PC-3 (cell line): ENCODE data around the gene GPN1. TPM values are rescaled to one million over a fixed set of nuclear protein-coding genes. Genes with fewer than 3 reads are reported as not detected.

Experiments
- ATAC-seq: fragments of 200-7000 bp; cut with Tn5 transposase; 2 replicates; pipeline ENCODE4 v1.9.1; 2020; ENCODE audit warnings: mild to moderate bottlenecking, moderate library complexity
- BruUV-seq: library from RNA; stranded (reverse); fragments of 400-500 nt; replicated peaks from 2 replicates; lab custom pipeline; 2021; lab: Mats Ljungman, UMichigan
- CTCF ChIA-PET: fragments of 300-600 bp; sonication (Branson Sonifier 250); formaldehyde crosslinking; loops from one replicate; lab custom pipeline; 2022; ENCODE audit warnings: antibody characterized with exemption; lab: Charles Lee
- POLR2A ChIA-PET: fragments of 300-600 bp; sonication (Branson Sonifier 250); formaldehyde crosslinking; loops from one replicate; lab custom pipeline; 2022; ENCODE audit warnings: antibody characterized with exemption; ENCODE audit not compliant: unreplicated experiment; lab: Charles Lee
- DNase-seq: peaks from one replicate; pipeline ENCODE4 v3.0.0-alpha.2; 2015
- H2AFZ ChIP-seq: fragments of 300-600 bp; sonication (generic); 2 replicates; pipeline ENCODE4 v1.6.0; 2016; ENCODE audit warnings: antibody characterized with exemption, low read length
- H3F3A ChIP-seq: fragments of 300-600 bp; sonication (generic); one replicate; pipeline ENCODE4 v1.6.0; 2017; ENCODE audit warnings: antibody characterized with exemption, low read length, control low read depth, mild to moderate bottlenecking; ENCODE audit not compliant: unreplicated experiment
- H3K27ac ChIP-seq: fragments of 300-600 bp; sonication (generic); 2 replicates; pipeline ENCODE4 v1.5.1; 2016; ENCODE audit warnings: mild to moderate bottlenecking, low read length
- H3K27me3 ChIP-seq: fragments of 300-600 bp; sonication (generic); 2 replicates; pipeline ENCODE4 v1.6.1; 2016; ENCODE audit warnings: low read length, mixed read lengths
- H3K36me3 ChIP-seq: fragments of 300-600 bp; sonication (generic); 2 replicates; pipeline ENCODE4 v1.6.1; 2016; ENCODE audit warnings: low read depth, mixed run types, low read length, mixed read lengths
- H3K4me1 ChIP-seq: fragments of 300-600 bp; sonication (generic); 2 replicates; pipeline ENCODE4 v1.5.1; 2016; ENCODE audit warnings: low read length; ENCODE audit not compliant: insufficient read depth
- H3K4me2 ChIP-seq: fragments of 300-600 bp; sonication (generic); 2 replicates; pipeline ENCODE4 v1.6.0; 2016; ENCODE audit warnings: low read length
- H3K4me3 ChIP-seq: fragments of 300-600 bp; sonication (generic); 2 replicates; pipeline ENCODE4 v1.5.1; 2016; ENCODE audit warnings: mild to moderate bottlenecking, low read length, mixed read lengths
- H3K79me2 ChIP-seq: fragments of 300-600 bp; sonication (generic); 2 replicates; pipeline ENCODE4 v1.6.1; 2017; ENCODE audit warnings: low read length, mixed read lengths
- H3K9ac ChIP-seq: fragments of 300-600 bp; sonication (generic); 2 replicates; pipeline ENCODE4 v1.6.0; 2016; ENCODE audit warnings: mild to moderate bottlenecking, low read length
- H3K9me2 ChIP-seq: fragments of 300-600 bp; sonication (generic); replicated peaks from 2 replicates; pipeline ENCODE4 v1.6.1; 2016; ENCODE audit warnings: mixed run types, low read length, mixed read lengths
- H3K9me3 ChIP-seq: fragments of 300-600 bp; sonication (generic); 2 replicates; pipeline ENCODE4 v1.6.1; 2016; ENCODE audit warnings: low read length, mixed read lengths
- H4K20me1 ChIP-seq: fragments of 300-600 bp; sonication (generic); 2 replicates; pipeline ENCODE4 v1.6.1; 2016; ENCODE audit warnings: low read length, mixed read lengths
- EZH2 ChIP-seq: fragments of 300-600 bp; sonication (generic); IDR thresholded peaks from one replicate; pipeline ENCODE4 v1.6.1; 2017; ENCODE audit warnings: antibody characterized with exemption, mild to moderate bottlenecking, low read length; ENCODE audit not compliant: unreplicated experiment
- EZH2phosphoT487 ChIP-seq: fragments of 300-600 bp; sonication (generic); IDR thresholded peaks from 2 replicates; pipeline ENCODE4 v1.6.1; 2018; ENCODE audit warnings: mild to moderate bottlenecking, antibody characterized with exemption, low read length, borderline replicate concordance
- intact Hi-C: fragments of 100-400 bp; cut with micrococcal nuclease; formaldehyde crosslinking; loops from 2 replicates; pipeline ENCODE4 v1.9.0; 2023
- total RNA-seq: library from RNA; depleted of rRNA; stranded (reverse); fragments of >200 nt; gene quantifications from 2 replicates; pipeline ENCODE4 v1.2.3, GENCODE V29; 2014
- TF ChIP-seq, protein P1 (sequence below): fragments of 300-600 bp; sonication (generic); conservative IDR thresholded peaks from 2 replicates; pipeline ENCODE4 v1.5.1; 2017; ENCODE audit warnings: antibody characterized with exemption, low read depth, mild to moderate bottlenecking, low read length

GPN1 gene
- total RNA-seq, 1 experiment from 2014 or later: 46.8 TPM

DNA sequence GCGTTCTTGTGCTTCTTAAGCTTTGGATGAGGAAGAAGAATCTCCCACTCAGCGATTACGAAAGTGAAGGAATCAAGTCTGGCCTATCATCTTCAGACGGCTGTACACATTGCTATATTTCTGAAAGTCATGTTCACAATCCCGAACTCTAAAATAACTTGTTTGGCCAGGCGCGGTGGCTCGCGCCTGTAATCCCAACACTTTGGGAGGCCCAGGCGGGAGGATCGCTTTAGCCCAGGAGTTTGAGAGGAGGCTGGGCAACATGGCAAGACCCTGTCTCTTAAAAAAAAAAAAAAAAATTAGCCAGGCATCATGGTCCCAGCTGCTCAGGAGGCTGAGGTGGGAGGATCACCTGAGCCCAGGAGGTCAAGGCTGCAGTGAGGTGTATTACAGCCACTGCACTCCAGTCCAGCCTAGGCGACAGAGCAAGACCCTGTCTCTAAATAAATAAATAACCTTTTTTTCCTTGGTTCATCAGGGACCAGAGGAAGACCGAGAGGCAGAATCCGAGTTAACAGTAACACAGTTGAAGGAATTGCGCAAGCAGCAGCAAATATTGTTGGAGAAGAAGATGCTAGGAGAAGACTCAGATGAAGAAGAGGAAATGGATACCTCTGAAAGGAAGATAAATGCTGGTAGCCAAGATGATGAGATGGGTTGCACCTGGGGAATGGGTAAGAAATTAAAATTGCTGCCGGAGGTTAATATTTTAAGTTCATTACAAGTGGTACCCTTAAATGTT lies 35.9 kb downstream of the GPN1 start:
- H3K4me1 ChIP-seq: peaks cover 32% of the 10 kb centered on the region
- H3K4me3 ChIP-seq: peak overlapping the region; percentile 95
- ATAC-seq: no peak
- no peaks in the 10 kb centered on the region for H3K27me3 ChIP-seq
- ChIA-PET CTCF (no interaction called here), POLR2A (no interaction called here)
- H3K9me3 ChIP-seq: no peaks in the 10 kb centered on the region
- no peak overlapping the region for H3K27ac ChIP-seq
- no peaks in the 10 kb centered on the region for H4K20me1 ChIP-seq
- H3K4me2 ChIP-seq: peak overlapping the region; percentile 98
- no TSS peak for BruUV-seq
- H3K9ac ChIP-seq: peak overlapping the region; percentile 82
- no peaks in the 10 kb centered on the region for H3F3A ChIP-seq
- intact Hi-C loops: no loop called here
- peak overlapping the region; percentile 91 for H2AFZ ChIP-seq
- H3K9me2 ChIP-seq: no peaks in the 10 kb centered on the region
- peaks cover 54% of the 10 kb centered on the region for H3K79me2 ChIP-seq
- no peak for DNase-seq
- H3K36me3 ChIP-seq: peaks cover 27% of the 10 kb centered on the region
- TF ChIP-seq EZH2 (no peak), EZH2phosphoT487 (no peak)
- TF ChIP-seq, protein P1, sequence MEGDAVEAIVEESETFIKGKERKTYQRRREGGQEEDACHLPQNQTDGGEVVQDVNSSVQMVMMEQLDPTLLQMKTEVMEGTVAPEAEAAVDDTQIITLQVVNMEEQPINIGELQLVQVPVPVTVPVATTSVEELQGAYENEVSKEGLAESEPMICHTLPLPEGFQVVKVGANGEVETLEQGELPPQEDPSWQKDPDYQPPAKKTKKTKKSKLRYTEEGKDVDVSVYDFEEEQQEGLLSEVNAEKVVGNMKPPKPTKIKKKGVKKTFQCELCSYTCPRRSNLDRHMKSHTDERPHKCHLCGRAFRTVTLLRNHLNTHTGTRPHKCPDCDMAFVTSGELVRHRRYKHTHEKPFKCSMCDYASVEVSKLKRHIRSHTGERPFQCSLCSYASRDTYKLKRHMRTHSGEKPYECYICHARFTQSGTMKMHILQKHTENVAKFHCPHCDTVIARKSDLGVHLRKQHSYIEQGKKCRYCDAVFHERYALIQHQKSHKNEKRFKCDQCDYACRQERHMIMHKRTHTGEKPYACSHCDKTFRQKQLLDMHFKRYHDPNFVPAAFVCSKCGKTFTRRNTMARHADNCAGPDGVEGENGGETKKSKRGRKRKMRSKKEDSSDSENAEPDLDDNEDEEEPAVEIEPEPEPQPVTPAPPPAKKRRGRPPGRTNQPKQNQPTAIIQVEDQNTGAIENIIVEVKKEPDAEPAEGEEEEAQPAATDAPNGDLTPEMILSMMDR: no peak

DNA sequence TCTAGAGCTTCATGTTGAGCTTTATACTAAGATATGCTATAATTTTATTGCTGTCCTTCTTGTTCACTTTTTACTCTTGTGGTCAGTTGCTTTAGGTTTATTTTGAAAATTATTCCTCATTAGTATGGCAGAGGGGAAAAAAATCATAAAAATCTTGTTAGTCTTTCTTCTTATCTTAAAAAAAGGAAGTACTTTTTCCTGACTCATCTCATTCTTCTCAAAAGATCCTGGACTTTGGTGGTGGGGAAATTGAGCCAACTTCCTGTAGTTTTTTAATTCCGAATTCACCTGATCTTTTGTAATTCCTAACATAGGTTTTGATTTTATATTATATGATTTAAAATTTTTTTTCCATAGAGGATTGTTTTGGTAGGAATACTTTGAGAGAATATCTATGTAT lies 38.6 kb downstream of the GPN1 start:
- no peak overlapping the region for H3K4me2 ChIP-seq
- H3K27ac ChIP-seq: no peak overlapping the region
- POLR2A ChIA-PET: no interaction called here
- peaks cover 22% of the 10 kb centered on the region for H3K4me1 ChIP-seq
- peaks cover 35% of the 10 kb centered on the region for H3K79me2 ChIP-seq
- no peak overlapping the region for H3K9ac ChIP-seq
- no peak for ATAC-seq
- no peak for DNase-seq
- intact Hi-C loops: no loop called here
- CTCF ChIA-PET: no interaction called here
- peaks cover 12% of the 10 kb centered on the region; the same call in 1 of the 2 replicates for H3K36me3 ChIP-seq
- no TSS peak for BruUV-seq
- no peak overlapping the region for H3K4me3 ChIP-seq
- no peak overlapping the region for H2AFZ ChIP-seq
- no peaks in the 10 kb centered on the region for H3K9me3 ChIP-seq
- no peaks in the 10 kb centered on the region for H3K9me2 ChIP-seq
- H3F3A ChIP-seq: no peaks in the 10 kb centered on the region
- H3K27me3 ChIP-seq: no peaks in the 10 kb centered on the region
- no peaks in the 10 kb centered on the region for H4K20me1 ChIP-seq
- no peak for TF ChIP-seq EZH2
- TF ChIP-seq, protein P1: no peak
- TF ChIP-seq EZH2phosphoT487: no peak

DNA sequence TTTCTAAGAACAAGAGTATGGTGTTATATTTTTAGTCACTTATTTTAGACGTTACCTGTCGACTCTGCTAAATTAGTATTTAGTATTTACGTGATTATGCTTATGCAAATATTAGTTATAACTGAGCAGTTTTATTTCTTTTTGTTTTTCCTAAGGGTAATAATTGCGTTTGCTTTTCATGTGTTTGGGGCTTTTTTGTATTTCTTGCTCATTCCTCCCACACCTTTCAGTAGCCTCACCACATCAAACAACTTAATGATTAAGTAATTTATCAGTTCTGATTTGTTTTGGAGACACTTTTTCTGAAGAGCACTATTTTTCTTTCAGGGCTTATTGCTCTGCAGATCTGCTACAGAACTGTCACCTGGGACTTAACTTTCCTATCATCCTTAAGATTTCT lies 42.4 kb downstream of the GPN1 start:
- Histone ChIP-seq H3K4me3 (no peak overlapping the region), H3K4me2 (no peak overlapping the region), H3F3A (no peaks in the 10 kb centered on the region), H3K36me3 (peaks cover 23% of the 10 kb centered on the region; the same call in 1 of the 2 replicates), H3K9ac (no peak overlapping the region), H4K20me1 (no peaks in the 10 kb centered on the region), H2AFZ (no peak overlapping the region), H3K9me2 (no peaks in the 10 kb centered on the region), H3K9me3 (no peaks in the 10 kb centered on the region), H3K27me3 (no peaks in the 10 kb centered on the region), H3K79me2 (0 out of 2 replicates have a peak, but pooled peaks cover 2% of the 10 kb centered on the region), H3K4me1 (peaks cover 4% of the 10 kb centered on the region; the same call in 1 of the 2 replicates), H3K27ac (no peak overlapping the region)
- POLR2A ChIA-PET: no interaction called here
- no peak for TF ChIP-seq EZH2
- no peak for TF ChIP-seq EZH2phosphoT487
- TF ChIP-seq, protein P1: no peak
- DNase-seq (no peak), ATAC-seq (no peak)
- BruUV-seq: no TSS peak
- CTCF ChIA-PET: no interaction called here
- intact Hi-C loops: no loop called here
